ENCODE data around the gene CILP2. TPM values are rescaled to one million over a fixed set of nuclear protein-coding genes. Genes with fewer than 3 reads are reported as not detected.

CILP2 gene
- total RNA-seq, 3 donors from 2014 or later = 0.09 TPM; not detected in 2

GRCh38 chr19:19546751-19547162 is 8.7 kb downstream of the CILP2 start:
- Histone ChIP-seq H3K4me3 (no peak overlapping the region), H3K9me3 (no peaks in the 10 kb centered on the region), H3K4me1 (ENCODE audit: low read depth) (no peaks in the 10 kb centered on the region), H3K36me3 (ENCODE audit: low read depth) (no peaks in the 10 kb centered on the region)
- DNase-seq (no peak), ATAC-seq (peak; percentile 12)
- intact Hi-C loops (cut with DNase I, micrococcal nuclease) = no loop called here
- no peak for TF ChIP-seq CTCF (IDR thresholded peaks at IDR 0.05)

- no peaks in the 10 kb centered on the region for H3K4me1 ChIP-seq (ENCODE audit: low read depth)
- no peak overlapping the region for H3K4me3 ChIP-seq
- intact Hi-C loops (cut with DNase I, micrococcal nuclease) = no loop called here
- TF ChIP-seq CTCF (IDR thresholded peaks at IDR 0.05) = no peak
- no peaks in the 10 kb centered on the region for H3K9me3 ChIP-seq
- DNase-seq (no peak), ATAC-seq (no peak)
- no peaks in the 10 kb centered on the region for H3K36me3 ChIP-seq (ENCODE audit: low read depth)
These were observed 9.7 kb downstream of the CILP2 start for GRCh38 chr19:19547674-19548336.

- no peaks in the 10 kb centered on the region for H3K9me3 ChIP-seq
- ATAC-seq (no peak), DNase-seq (no peak)
- no peaks in the 10 kb centered on the region for H3K4me1 ChIP-seq (ENCODE audit: low read depth)
- no peak overlapping the region for H3K4me3 ChIP-seq
- H3K36me3 ChIP-seq (ENCODE audit: low read depth) = no peaks in the 10 kb centered on the region
- intact Hi-C loops (cut with DNase I, micrococcal nuclease) = no loop called here
- TF ChIP-seq CTCF (IDR thresholded peaks at IDR 0.05) = no peak
These were observed 11.1 kb downstream of the CILP2 start for GRCh38 chr19:19548915-19549759.

GRCh38 chr19:19549804-19550464 is 11.9 kb downstream of the CILP2 start:
- DNase-seq = no peak
- H3K4me3 ChIP-seq = no peak overlapping the region
- no peaks in the 10 kb centered on the region for H3K9me3 ChIP-seq

More at GRCh38 chr19:19549804-19550464, 11.9 kb downstream of the CILP2 start:
- ATAC-seq = no peak
- TF ChIP-seq CTCF (IDR thresholded peaks at IDR 0.05) = no peak
- Histone ChIP-seq H3K4me1 (ENCODE audit: low read depth) (no peaks in the 10 kb centered on the region), H3K36me3 (ENCODE audit: low read depth) (no peaks in the 10 kb centered on the region)
- intact Hi-C loops (cut with DNase I, micrococcal nuclease) = no loop called here
